ENCODE measurements around the gene TNNI3K.

- TF ChIP-seq GATA3 (IDR thresholded peaks at IDR 0.05; ENCODE audit: low read depth, low read length) (no peak), GATA2 (IDR thresholded peaks at IDR 0.05; ENCODE audit: low read depth, low read length) (no peak)
Observed at GRCh38 chr1:74502432-74502831, 267.2 kb downstream of the TNNI3K start.

Data from SH-SY5Y (cell line).